Measurements from ENCODE around the gene IGIP. TPM values are rescaled to one million over a fixed set of nuclear protein-coding genes. Genes with fewer than 3 reads are reported as not detected.

The IGIP gene
- total RNA-seq, 4 donors from 2014 or later, result 2.9 to 12.4 (median 6.5) TPM

DNA sequence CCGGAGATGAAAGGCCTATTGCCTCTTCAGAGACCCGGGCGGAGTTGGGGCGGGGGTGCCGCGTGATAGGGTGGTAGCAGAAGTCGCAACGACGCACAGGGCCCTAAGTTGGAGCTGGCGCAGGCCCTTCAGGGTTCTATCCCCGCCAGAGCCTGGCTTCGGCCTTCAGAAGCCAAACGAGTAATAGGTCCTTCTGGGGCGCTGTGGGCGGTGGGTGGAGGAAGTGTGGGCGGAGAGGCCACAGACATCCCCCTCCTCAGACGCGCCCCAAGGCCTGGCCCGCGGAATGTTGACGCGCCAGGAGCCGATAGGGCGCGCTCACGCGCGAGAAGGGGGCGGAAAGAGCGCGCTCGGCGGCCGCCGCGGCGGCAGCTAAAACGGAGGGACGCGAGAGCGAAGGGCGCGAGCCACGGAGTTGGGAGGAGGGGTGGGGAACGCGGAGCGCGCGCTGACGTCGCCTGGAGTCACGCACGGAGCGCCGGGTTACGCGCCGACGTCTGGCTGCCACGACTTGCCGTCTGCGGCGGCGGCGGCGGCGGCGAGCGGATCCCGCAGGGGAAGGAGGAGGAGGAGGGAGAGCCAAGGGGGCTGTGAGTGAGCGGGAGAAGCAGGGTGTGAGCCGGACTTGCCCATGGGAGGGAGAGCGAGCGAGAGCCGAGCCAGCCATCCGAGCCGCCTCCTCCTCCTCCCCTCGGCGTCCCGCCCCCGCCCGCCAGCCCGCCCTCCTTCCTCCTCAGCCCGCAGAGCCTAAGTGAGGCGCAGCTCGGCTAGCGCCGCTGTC is 18.2 kb upstream of the IGIP start:
- 0 to 1% methylated on average over 9 to 30 of the region's 88 CpGs for WGBS, 2 donors
- Histone ChIP-seq H3K9me3 (no peaks in the 10 kb centered on the region), H3K27me3 (no peaks in the 10 kb centered on the region), H3K4me3 (peak overlapping the region; percentile 63 to 76 (median 70)), H3K36me3 (no peaks in the 10 kb centered on the region), H3K27ac (peak overlapping the region; percentile 96 to 98 (median 97)), H3K4me1 (peaks cover 21 to 56% (median 28%) of the 10 kb centered on the region in 3 donors)
- TF ChIP-seq, protein P1, sequence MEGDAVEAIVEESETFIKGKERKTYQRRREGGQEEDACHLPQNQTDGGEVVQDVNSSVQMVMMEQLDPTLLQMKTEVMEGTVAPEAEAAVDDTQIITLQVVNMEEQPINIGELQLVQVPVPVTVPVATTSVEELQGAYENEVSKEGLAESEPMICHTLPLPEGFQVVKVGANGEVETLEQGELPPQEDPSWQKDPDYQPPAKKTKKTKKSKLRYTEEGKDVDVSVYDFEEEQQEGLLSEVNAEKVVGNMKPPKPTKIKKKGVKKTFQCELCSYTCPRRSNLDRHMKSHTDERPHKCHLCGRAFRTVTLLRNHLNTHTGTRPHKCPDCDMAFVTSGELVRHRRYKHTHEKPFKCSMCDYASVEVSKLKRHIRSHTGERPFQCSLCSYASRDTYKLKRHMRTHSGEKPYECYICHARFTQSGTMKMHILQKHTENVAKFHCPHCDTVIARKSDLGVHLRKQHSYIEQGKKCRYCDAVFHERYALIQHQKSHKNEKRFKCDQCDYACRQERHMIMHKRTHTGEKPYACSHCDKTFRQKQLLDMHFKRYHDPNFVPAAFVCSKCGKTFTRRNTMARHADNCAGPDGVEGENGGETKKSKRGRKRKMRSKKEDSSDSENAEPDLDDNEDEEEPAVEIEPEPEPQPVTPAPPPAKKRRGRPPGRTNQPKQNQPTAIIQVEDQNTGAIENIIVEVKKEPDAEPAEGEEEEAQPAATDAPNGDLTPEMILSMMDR (IDR thresholded peaks at IDR 0.05), result peak in 4 of 6 experiments; percentile 21 to 44 (median 35)
- TF ChIP-seq POLR2A (IDR thresholded peaks at IDR 0.05), result peak in 3 of 4 donors; percentile 19 to 87 (median 61)
- DNase-seq, result peak; percentile 75
- intact Hi-C loops (cut with DNase I), result no loop called here

DNA sequence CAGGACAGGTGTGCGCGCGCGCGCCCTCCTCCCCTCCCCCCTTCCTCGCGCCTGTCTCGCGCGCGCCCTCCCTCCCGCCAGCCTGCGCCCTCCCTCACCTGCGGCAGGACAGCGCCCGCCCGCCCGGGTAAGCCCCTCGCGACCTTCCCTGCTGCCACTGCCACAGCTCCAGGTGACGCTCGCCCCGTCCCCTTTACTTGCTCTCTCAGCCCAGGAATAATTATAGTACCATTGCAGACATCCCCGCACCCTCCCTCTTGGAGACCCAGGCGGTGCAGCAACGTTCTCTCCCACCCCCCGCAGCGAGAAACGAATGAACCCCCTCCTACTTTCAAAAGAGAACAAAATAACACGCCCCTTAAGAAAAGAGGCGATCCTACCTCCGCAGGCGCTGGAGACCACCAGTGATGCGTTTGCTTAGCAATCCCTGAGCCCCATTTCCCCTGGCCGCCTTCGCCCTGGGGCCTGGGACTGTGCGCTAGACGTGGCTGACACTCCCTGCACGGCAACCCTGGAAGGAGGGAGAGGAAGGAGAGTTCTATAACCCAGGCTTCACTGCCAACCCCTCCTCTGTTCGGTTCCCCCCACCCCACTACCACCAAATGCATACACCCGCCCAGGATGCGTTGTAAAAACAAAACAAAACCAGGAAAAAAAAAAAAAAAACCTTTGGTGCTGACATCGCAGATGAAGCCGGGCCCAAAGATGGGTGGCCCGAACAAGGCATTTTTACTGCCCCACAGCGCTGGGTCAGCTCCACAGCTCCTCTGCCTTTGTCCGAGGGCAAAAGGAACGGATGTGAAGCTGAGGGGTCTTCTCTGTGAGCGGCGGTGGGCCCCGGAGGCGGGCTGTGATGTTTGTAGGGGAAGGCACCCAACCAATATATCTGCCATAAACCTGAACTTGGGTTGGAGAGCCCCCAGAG is 17.4 kb upstream of the IGIP start:
- H3K4me3 ChIP-seq, result peak overlapping the region; percentile 63 to 76 (median 70)
- intact Hi-C loops (cut with DNase I), result no loop called here
- H3K27ac ChIP-seq, result peak overlapping the region; percentile 96 to 98 (median 97)
- TF ChIP-seq POLR2A (IDR thresholded peaks at IDR 0.05), result no peak
- TF ChIP-seq, protein P1 (IDR thresholded peaks at IDR 0.05), result no peak
- H3K36me3 ChIP-seq, result no peaks in the 10 kb centered on the region
- DNase-seq, result no peak
- no peaks in the 10 kb centered on the region for H3K27me3 ChIP-seq
- no peaks in the 10 kb centered on the region for H3K9me3 ChIP-seq
- 1 to 4% methylated on average over 20 to 22 of the region's 52 CpGs for WGBS, 2 donors
- peaks cover 29 to 65% (median 37%) of the 10 kb centered on the region in 3 donors for H3K4me1 ChIP-seq

GRCh38 chr5:140109018-140109758 is 16.5 kb upstream of the IGIP start:
- Histone ChIP-seq H3K27ac (peak overlapping the region in 2 of 4 donors; percentile 97 to 98), H3K4me1 (peaks cover 30 to 68% (median 39%) of the 10 kb centered on the region in 3 donors), H3K4me3 (peak overlapping the region; percentile 63 to 76 (median 70)), H3K27me3 (no peaks in the 10 kb centered on the region), H3K36me3 (no peaks in the 10 kb centered on the region), H3K9me3 (no peaks in the 10 kb centered on the region)
- TF ChIP-seq, protein P1 (IDR thresholded peaks at IDR 0.05), result no peak
- no peak for TF ChIP-seq POLR2A (IDR thresholded peaks at IDR 0.05)
- intact Hi-C loops (cut with DNase I), result no loop called here
- DNase-seq, result no peak
- 49 to 75% methylated on average over 20 to 23 of the region's 24 CpGs for WGBS, 2 donors

DNA sequence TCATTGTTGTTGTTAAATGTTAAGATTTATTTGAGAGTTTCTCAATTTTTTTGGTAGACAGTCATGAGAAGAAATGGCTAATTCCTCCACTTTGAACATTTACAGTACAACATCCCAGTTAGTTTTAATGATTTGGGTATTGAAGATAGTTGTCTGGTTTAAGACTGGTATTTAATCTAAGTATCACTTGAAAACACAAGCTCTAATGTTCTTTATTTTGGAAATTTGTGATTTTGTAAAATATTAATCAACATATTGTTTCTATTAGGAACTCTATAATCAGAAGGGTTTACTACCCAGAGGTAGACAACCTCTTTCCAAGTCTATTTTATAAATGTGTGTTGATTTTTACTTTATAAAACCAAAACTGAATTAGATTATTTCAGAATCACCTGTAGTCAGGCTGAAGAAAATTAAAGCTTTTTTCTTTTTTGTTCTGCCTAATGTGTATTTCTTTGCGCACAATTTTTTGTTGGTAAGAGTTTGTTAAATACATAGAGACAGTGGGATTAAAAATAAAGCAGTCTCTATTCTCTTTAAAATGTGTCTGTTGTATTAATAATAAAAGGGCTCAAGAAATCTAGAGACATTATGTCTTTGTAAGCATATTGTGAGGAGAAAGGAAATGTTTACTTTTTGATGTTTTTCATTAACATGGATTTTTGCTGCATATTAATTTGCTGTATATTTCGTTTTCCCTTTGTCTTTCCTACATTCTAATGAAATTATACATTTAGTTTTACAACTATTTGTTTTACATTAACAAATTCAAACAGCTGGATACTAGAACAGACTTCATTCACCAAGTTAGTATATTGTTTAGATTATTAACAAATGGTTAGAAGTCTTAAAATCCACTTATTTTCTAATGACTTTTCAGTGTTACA is 15.7 kb upstream of the IGIP start:
- Histone ChIP-seq H3K27me3 (no peaks in the 10 kb centered on the region), H3K4me1 (peaks cover 30 to 71% (median 43%) of the 10 kb centered on the region in 3 donors), H3K9me3 (no peaks in the 10 kb centered on the region), H3K36me3 (no peaks in the 10 kb centered on the region), H3K27ac (no peak overlapping the region), H3K4me3 (no peak overlapping the region)
- intact Hi-C loops (cut with DNase I), result no loop called here
- 74 to 83% methylated on average over 2 of the region's 2 CpGs for WGBS, 2 donors
- no peak for DNase-seq
- TF ChIP-seq POLR2A (IDR thresholded peaks at IDR 0.05), result no peak
- TF ChIP-seq, protein P1 (IDR thresholded peaks at IDR 0.05), result no peak

Data from esophagus squamous epithelium (tissue), 5 donors.